Mucosa of rectum (tissue), 2 donors: ENCODE results near the gene RNASEL.
"Not testable (repeated sequence)": the region's sequence is repeated elsewhere in the genome, so short reads cannot be mapped to it uniquely, and the experiment has no call there.

Experiments used
- H3K27ac ChIP-seq, 2 donors: one replicate each; pipeline ENCODE4 v1.7.0; 2013; ENCODE audit warnings: inconsistent platforms in 2 of 2, low read depth in 2 of 2, low read length in 2 of 2
- H3K27me3 ChIP-seq, 2 donors: one replicate each; pipeline ENCODE4 v1.7.0; 2013; ENCODE audit warnings: low read length in 2 of 2; ENCODE audit not compliant: control insufficient read depth in 2 of 2, insufficient read depth in 2 of 2
- H3K36me3 ChIP-seq, 2 donors: one replicate each; pipeline ENCODE4 v1.7.0; 2013; ENCODE audit warnings: low read length in 2 of 2; ENCODE audit not compliant: control insufficient read depth in 2 of 2, insufficient read depth in 2 of 2
- H3K4me1 ChIP-seq, 2 donors: one replicate each; pipeline ENCODE4 v1.7.0; 2013; ENCODE audit warnings: low read length in 2 of 2, mild to moderate bottlenecking in 1 of 2; ENCODE audit not compliant: control insufficient read depth in 2 of 2, insufficient read depth in 2 of 2
- H3K4me3 ChIP-seq, 2 donors: one replicate each; pipeline ENCODE4 v1.7.0; 2013; ENCODE audit warnings: low read length in 2 of 2
- H3K9ac ChIP-seq, 2 donors: one replicate each; pipeline ENCODE4 v1.7.0; 2013; ENCODE audit warnings: low read length in 2 of 2, low read depth in 1 of 2, mild to moderate bottlenecking in 1 of 2
- H3K9me3 ChIP-seq, 2 donors: one replicate each; pipeline ENCODE4 v1.7.0; 2013; ENCODE audit warnings: low read length in 2 of 2; ENCODE audit not compliant: control insufficient read depth in 2 of 2
- donor health status: healthy.
- donor health status: Normal muscosa, but diverticular disease.

Gene RNASEL

DNA sequence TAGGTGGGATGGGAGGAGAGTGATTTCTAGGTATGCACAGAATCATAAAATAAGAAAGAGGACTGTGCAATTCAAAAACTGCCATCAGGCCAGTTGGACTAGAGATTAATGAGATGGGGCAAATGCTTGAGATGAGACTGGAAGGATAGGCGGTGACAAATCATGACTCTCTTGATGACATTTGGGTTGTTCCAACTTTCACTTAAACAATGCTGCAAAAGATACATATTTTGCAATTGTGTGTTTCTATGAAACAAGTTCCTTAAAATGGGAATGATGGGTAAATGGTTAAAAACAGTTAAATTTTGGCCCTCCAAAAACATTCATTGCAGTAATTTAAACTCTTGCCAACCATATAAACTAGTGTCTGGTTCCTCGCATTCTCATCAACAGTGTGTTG, 55.2 kb downstream of the RNASEL start:
- Histone ChIP-seq H3K4me1 (no peaks in the 10 kb centered on the region), H3K4me3 (no peak overlapping the region), H3K27me3 (no peaks in the 10 kb centered on the region), H3K36me3 (no peaks in the 10 kb centered on the region), H3K9ac (no peak overlapping the region), H3K27ac (no peak overlapping the region), H3K9me3 (no peaks in the 10 kb centered on the region)

DNA sequence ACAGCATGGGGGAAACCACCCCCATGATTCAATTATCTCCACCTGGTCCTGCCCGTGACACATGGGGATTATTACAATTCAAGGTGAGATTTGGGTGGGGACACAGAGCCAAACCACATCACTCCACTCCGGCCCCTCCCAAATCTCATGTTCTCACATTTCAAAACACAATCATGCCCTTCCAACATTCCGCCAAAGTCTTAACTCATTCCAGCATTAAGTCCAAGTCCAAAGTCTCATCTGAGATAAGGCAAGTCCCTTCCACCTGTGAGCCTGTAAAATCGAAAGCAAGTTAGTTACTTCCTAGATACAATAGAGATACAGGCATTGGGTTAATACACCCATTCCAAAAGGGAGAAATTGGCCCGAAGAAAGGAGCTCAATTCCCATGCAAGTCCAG, 60.9 kb downstream of the RNASEL start:
- not testable (repeated sequence) for H3K9me3 ChIP-seq, H3K9ac ChIP-seq, H3K36me3 ChIP-seq, H3K27me3 ChIP-seq, H3K4me3 ChIP-seq, H3K4me1 ChIP-seq, H3K27ac ChIP-seq

DNA sequence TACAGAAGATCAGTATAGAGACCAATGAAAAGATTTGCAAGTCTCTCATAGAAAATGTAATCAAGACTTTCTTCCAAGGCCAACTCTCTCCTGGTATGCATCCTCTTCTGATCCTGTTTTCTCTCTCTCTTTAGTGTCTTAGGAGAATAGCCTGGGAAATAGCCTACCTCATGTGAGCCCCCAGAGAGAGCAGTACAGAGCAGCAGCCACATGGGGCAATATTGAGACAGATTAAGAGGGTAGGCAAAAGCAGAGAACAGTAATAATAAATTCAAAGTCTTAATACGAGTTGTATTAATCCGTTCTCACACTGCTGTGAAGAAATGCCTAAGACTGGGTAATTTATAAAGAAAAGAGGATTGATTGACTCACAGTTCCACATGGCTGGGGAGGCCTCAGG, 61.4 kb downstream of the RNASEL start:
- Histone ChIP-seq H3K9ac (no peak overlapping the region), H3K4me1 (peaks cover 0 to 3% of the 10 kb centered on the region in 2 donors), H3K9me3 (peaks cover 0 to 2% of the 10 kb centered on the region in 2 donors), H3K36me3 (no peaks in the 10 kb centered on the region), H3K27me3 (no peaks in the 10 kb centered on the region), H3K4me3 (no peak overlapping the region), H3K27ac (no peak overlapping the region)

DNA sequence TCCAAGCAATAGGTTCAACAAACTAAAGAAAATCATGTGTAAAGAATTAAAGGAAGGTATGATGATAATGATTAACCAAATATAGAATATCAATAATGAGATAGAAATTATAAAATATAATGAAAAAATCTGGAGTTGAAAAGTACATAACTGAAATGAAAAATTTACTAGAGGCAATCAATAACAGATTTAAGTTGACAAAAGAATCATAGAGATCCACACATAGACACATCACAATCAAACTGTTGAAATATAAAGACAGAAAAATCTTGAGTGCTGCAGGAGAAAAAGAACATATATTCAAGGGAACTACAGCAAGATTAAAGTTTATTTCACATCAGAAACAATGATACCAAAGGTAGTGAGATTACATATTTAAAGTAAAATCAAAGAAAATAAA, 63.7 kb downstream of the RNASEL start:
- H3K9me3 ChIP-seq: peaks cover 0 to 2% of the 10 kb centered on the region in 2 donors

More for the DNA sequence above, 63.7 kb downstream of the RNASEL start:
- peaks cover 0 to 3% of the 10 kb centered on the region in 2 donors for H3K4me1 ChIP-seq
- no peak overlapping the region for H3K9ac ChIP-seq
- H3K27ac ChIP-seq: no peak overlapping the region
- no peak overlapping the region for H3K4me3 ChIP-seq
- H3K36me3 ChIP-seq: no peaks in the 10 kb centered on the region
- no peaks in the 10 kb centered on the region for H3K27me3 ChIP-seq
